Endothelial cell of umbilical vein (primary cell): ENCODE results near the gene KRTAP10-1.

Source experiments
- EZH2 ChIP-seq: IDR thresholded peaks from 2 replicates; pipeline ENCODE4 v1.6.1; 2012; ENCODE audit warnings: borderline replicate concordance, low read depth, mild to moderate bottlenecking, moderate library complexity, low read length, inconsistent platforms; ENCODE audit not compliant: severe bottlenecking
- FOS ChIP-seq: IDR thresholded peaks from 2 replicates; pipeline ENCODE4 v1.6.1; 2011; ENCODE audit warnings: mild to moderate bottlenecking, low read length, moderate library complexity, borderline replicate concordance; ENCODE audit not compliant: insufficient read depth
- MYC ChIP-seq: IDR thresholded peaks from one replicate; pipeline ENCODE4 v1.6.1; 2011; ENCODE audit warnings: mild to moderate bottlenecking, low read depth, low read length
- POLR2A ChIP-seq: IDR thresholded peaks from 2 replicates; pipeline ENCODE4 v1.6.1; 2012; ENCODE audit warnings: low read depth, mild to moderate bottlenecking, control low read depth, low read length
- POLR2AphosphoS5 ChIP-seq: IDR thresholded peaks from 2 replicates; pipeline ENCODE4 v1.6.1; 2012; ENCODE audit warnings: low read depth, mild to moderate bottlenecking, control low read depth, low read length, moderate library complexity; ENCODE audit not compliant: insufficient read depth
- TF ChIP-seq, protein P1 (sequence below), 2 donors: IDR thresholded peaks; 1 replicate in 1 of 2; 2 replicates in 1 of 2; pipeline ENCODE4 v1.5.1; 2011; ENCODE audit warnings: low read length in 2 of 2, mild to moderate bottlenecking in 2 of 2, moderate library complexity in 2 of 2, control low read depth in 1 of 2, inconsistent platforms in 1 of 2, low read depth in 1 of 2; ENCODE audit not compliant: insufficient read depth in 1 of 2; ENCODE audit errors: extremely low read depth in 1 of 2

DNA sequence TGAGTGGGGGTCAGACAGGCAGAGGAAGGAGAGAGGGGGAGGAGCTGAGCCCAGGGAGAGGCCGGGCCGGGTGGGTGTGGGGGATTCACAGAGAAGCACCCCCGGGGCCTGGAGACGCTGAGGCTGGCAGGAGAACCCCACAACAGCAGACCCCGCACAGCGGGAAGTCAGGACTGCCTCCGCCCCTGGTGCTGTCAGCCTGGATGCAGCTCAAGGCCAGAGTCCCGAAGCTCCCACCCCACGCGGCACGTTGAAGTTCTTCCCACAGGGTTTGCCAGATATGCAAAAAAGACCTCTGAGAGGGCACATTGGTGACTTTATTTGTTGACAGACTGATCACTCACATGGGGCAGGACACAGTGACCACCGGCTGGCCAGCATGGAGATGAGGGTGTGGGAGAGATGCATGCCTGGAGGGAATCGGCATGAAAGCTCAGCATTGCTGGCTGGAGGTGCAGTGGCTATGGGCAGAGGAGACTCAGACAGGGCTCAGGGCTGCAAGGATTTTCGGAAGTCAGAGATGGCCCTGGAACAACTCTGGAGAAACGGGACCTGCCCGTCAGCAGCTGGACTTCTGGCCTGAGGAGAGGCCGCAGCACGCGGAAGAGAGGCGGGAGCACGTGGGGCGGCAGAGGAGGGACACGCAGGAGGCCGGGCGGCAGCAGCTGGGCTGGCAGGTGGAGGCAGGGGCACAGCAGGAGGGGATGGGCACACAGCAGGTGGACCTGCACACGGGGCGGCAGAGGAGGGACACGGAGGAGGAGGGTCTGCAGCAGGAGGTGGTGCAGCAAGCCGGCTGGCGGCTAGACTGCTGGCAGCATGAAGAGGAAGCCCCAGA lies 17.7 kb upstream of the KRTAP10-1 start:
- TF ChIP-seq POLR2AphosphoS5, result no peak
- TF ChIP-seq, protein P1, sequence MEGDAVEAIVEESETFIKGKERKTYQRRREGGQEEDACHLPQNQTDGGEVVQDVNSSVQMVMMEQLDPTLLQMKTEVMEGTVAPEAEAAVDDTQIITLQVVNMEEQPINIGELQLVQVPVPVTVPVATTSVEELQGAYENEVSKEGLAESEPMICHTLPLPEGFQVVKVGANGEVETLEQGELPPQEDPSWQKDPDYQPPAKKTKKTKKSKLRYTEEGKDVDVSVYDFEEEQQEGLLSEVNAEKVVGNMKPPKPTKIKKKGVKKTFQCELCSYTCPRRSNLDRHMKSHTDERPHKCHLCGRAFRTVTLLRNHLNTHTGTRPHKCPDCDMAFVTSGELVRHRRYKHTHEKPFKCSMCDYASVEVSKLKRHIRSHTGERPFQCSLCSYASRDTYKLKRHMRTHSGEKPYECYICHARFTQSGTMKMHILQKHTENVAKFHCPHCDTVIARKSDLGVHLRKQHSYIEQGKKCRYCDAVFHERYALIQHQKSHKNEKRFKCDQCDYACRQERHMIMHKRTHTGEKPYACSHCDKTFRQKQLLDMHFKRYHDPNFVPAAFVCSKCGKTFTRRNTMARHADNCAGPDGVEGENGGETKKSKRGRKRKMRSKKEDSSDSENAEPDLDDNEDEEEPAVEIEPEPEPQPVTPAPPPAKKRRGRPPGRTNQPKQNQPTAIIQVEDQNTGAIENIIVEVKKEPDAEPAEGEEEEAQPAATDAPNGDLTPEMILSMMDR (IDR thresholded peaks at IDR 0.05; ENCODE audit: extremely low read depth in 1 of 2, insufficient read depth in 1 of 2, low read depth in 1 of 2, low read length in 2 of 2), result no peak
- TF ChIP-seq FOS, result no peak
- TF ChIP-seq EZH2, result no peak
- no peak for TF ChIP-seq POLR2A
- TF ChIP-seq MYC, result no peak
